Activated CD4-positive, CD25-positive, alpha-beta regulatory T cell treated with anti-CD3 and anti-CD28 coated beads, Interleukin-2, amount 50 U/mL, for 24 hours (primary cell): ENCODE data around the gene NRF1.
"Not testable (repeated sequence)": the region's sequence is repeated elsewhere in the genome, so short reads cannot be mapped to it uniquely, and the experiment has no call there.

Experiments used
- ATAC-seq, 2 donors: fragments of 150-1000 bp; cut with Tn5 transposase; one replicate each; pipeline ENCODE4 v1.10.0; 2021; ENCODE audit warnings: mild to moderate bottlenecking in 1 of 2, moderate library complexity in 1 of 2

NRF1 gene

DNA sequence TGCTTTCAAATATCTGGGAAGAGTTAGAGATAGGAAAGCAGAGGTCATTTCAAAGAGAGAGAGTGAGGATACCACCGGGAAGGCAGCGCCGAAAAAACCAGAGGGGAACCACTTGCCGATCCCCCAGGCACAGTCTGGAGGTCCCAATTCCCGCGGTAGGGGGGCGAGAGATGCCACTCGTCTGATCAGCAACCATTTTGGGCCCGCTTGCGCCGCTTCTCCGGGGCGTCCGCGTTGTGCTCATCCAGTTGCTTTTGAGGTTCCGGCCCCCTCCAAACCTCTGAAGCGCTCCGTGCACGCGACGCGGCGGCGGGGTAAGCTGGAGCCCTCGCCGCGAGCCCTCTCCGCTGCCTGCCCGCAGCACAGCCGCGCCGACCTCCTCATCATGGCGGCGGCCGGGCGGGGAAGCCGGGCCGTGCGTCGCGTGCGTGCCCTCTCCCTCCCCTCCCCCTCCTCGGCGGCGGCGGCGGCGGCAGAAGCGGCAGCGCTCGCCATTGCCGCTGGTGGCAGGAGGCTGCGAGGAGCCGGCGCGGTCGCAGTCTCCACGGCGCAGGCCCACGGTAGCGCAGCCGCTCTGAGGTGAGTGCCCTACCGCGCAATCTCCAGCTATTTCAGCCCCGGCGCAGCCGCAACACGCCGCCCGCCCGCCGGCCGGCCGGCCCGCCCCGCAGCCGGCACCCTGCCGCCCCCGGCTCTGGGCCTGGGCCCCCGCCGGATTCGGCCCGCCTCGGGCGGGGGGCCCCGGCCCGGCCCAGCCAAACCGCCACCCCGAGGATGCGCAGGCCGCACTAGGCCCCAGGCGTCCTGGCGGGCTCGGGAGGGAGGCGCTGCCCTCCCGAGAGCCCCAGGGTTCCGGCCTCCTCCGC lies at the start of gene NRF1:
Gene NRF1 (plus strand): TSS at position 475 of the 866 bp plus-strand sequence. CDS start 45,632 bp downstream, outside the sequence.
- peak; percentile 88 to 90 for ATAC-seq

DNA sequence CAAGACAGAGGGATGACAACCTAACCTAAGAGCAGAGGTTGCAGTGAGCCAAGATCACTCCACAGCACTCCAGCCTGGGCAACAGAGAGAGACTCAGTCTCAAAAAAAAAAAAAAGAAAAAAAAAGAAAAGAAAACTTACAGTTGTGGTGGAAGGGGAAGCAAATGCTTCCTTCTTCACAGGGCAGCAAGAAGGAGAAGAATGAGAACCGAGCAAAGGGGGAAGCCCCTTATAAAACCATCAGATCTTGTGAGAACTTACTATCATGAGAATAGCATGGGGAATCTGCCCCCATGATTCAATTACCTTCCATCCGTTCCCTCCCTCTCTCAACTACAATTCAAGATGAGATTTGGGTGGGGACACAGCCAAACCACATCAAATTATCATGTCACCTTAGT lies 45.2 kb upstream of the NRF1 start:
- not testable (repeated sequence) for ATAC-seq

DNA sequence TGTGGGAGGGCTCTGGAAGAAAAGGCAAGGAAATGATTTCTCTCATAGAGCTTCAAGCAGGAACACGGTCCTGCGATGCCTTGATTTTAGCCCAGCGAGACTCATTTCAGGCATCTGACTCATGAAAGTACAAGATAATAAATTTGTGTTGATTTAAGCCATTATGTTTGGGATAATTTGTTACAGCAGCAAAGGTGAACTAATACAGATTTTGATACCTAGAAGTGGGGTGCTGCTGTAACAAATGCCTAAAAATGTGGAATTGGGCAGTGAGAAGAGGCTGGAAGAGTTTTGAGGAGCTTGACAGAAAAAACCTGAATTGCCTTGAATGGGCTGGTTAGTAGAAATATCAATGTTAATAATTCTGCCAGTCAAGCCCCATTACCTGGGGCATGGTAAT lies 44.1 kb upstream of the NRF1 start:
- no peak for ATAC-seq

DNA sequence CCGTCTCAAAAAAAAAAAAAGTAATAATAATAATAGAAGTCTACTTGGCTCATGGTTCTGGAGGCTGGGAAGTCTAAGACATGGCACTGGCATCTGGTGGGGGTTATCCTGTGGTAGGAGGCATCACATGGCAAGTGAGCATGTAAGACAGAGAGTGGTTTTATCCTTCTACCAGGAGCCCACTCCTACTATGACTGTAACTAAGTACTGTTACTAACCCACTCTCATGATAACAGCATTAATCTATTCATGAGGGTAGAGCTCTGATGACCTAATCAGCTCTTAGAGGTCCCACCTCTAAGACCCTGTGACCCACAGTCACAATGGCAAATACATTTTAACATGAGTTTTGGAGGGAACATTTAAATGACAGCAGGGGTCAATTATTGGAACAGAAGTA lies 43.3 kb upstream of the NRF1 start:
- no peak for ATAC-seq

DNA sequence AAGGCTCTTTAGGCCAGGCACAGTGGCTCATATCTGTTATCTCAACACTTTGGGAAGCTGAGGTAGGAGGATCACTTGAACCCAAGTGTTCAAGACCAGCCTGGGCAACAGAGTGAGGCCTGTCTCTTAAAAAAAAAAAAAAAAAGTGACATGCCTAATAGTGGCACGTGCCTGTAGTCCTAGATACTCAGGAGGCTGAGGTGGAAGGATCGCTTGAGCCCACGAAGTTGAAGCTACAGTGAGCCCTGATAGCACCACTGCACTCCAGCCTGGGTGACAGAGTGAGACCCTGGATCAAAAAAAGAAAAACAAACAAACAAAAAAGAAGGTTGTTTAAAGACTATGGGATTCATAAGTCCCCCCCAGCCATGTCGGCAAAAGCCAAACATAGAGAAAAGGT lies 42.2 kb upstream of the NRF1 start:
- ATAC-seq: no peak

DNA sequence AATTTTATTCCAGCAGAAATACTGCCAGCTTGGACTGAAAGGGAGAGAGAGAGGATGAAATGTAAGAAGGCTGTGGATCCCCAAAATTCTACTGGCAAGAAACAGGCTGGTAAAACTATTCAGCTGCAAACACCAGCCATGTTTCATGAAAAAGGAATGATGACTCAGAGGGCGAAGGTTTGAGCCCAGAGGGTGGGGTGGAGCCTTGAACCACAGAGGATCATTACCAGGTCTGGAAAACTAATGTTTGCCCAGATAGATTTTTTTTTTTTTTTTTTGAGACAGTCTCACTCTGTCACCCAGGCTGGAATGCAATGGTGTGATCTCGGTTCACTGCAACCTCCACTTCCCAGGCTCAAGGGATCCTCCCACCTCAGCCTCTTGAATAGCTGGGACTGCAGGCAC lies 41.7 kb upstream of the NRF1 start:
- ATAC-seq: no peak

DNA sequence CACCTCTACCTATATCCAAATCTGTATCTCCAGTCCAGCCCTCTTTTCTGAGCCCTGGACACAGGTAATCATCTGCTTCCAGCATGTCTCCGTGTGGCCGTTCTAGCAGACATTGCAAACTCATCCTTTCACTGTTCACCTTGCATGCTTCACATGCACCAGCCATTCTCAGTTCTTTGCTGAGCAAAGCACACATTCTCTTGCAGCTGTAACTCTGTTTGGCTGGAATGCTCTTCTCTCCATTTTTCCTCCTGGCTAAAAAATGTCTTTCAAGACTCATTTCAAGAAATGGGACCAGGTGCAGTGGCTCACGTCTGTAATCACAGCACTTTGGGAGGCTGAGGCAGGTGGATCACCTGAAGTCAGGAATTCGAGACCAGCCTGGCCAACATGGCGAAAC lies 40.3 kb upstream of the NRF1 start:
- ATAC-seq: no peak

DNA sequence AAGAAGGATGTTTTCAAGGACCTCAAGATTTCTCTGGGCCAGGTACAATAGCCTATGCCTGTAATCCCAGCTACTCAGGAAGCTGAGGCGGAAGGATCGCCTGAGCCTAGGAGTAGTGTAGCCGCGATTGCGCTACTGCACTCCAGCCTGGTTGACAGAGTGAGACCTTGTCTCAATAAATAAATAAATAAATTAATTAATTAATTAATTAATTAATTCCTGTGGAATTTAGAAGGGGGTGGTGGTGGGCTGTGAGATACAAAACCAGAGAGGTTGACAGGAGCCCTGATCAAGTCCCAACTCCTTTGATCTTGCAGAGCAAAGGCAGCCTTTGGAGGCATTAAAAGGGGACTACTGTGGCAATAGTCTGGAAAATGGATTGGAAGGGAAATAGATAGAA lies 39.3 kb upstream of the NRF1 start:
- no peak for ATAC-seq

DNA sequence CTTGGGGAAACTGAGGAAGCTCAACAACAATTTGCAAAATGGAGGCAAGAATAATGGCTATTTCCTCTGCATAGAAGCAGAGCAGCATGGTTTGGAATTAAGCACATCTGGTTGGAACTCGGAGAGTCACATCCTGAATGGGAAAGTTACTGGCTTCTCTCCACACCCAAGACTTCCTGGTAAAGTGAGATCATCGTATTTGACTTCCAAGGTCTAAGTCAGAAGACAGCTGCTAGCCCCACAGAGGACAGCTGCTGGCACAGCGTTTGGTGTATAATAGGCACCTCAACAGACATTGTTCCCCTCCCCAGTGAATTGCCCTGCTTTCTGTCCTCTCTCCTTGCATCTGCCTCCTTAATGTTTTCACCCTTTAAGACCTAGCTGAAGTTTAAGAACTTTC lies 37.0 kb upstream of the NRF1 start:
- ATAC-seq: no peak

DNA sequence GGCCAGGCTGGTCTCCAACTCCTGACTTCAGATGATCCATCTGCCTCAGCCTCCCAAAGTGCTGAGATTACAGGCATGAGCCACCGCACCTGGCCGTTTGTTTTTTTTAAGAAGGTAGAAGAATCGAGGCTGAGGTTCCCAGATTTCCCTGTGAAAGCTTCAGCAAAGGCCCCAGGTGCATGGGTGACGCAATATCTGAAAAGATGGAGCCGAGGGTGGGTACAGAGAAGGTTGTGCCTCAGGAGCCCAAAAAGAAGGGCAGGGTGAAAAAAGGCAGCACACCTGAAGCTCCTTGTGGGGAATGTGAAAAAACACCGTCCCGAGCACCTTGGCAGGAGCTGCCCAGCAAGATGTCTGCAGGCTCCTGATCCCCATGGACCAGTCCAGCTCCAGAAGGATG lies 35.8 kb upstream of the NRF1 start:
- no peak for ATAC-seq

DNA sequence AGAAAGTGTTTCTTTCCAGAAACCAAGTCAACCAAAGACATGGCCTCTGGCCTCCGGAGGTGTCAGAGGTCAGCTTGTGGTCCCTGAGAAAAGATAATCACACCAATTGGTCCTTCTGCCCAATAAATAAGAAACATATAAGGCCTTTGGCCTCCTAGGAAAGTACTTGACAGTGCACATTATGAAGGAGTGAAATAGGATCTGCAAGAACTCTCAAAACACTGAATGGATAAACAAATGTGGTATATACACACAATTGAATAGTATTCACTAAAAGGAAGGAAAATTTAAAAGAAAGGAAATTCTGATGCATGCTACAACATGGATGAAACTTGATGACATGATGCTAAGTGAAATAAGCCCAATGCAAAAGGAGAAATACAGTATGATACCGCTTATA lies 35.4 kb upstream of the NRF1 start:
- ATAC-seq: no peak

DNA sequence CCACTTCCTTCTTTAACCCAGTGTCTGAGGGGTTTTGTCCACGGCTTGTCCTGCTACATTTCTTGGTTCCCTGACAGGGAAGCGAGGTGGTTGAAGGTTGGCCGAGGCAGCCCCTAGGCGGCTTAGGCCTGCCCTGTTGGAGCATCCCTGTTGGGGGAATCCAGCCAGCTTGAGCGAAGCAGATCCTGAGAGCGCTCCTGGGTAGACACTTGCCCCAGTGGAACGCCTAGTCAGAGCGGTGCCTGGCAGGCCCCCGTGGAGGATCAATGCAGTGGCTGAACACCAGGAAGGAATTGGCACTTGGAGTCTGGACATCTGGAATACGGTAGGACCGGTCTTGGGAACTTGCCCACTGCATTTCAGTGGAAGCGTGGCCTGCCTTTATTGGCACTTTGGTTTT lies 32.7 kb upstream of the NRF1 start:
- no peak for ATAC-seq

DNA sequence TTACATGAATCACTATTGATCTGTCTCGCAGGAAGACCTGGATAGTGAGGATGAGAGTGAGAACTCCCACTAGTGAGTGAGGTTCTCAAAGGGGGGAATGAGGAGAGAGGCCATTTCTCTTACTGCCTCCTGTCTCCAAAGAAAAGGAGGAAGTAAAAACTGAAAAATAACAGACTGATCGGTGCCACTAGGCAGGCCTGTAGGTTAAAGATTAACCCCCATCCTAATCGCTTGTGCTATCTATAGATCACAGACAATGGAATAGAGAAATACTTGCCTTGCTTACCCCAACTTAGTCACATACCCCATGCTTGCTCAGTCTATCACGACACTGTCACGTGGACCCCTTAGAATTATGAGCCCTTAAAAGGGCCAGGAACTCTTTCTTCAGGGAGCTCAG lies 25.3 kb upstream of the NRF1 start:
- not testable (repeated sequence) for ATAC-seq

DNA sequence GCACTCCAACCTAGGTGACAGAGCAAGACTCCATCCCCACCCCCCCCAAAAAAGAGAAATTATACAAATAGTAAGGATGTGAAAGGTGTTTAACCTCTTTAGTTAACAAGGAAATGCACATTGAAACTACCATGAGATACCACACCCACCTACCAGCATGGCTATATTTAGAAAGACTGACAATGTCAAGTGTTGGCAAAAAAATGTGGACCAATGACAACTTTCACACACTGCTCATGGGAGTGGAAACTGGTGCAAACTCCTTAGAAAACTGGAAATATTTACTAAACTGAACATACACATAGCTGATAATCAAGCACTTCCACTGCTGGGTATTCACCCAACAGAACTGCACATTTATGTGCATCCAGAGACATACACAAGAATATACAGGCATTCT lies 23.3 kb upstream of the NRF1 start:
- ATAC-seq: no peak

DNA sequence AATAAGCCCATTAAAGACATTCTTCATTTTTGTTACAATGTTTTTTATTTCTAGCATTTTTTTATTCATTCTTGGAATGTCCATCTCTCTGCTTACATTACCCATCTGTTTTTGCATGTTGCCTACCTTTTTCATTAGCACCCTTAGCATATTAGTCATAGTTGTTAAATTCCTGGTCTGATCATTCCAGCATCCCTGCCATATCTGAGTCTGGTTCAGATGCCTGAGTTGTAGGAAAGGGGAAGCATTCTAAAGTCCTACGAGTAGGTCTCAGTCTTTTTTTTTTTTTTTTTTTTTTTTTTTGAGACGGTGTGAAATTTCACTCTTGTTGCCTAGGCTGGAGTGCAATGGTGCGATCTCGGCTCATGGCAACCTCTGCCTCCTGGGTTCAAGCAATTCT lies 19.7 kb upstream of the NRF1 start:
- ATAC-seq: no peak

DNA sequence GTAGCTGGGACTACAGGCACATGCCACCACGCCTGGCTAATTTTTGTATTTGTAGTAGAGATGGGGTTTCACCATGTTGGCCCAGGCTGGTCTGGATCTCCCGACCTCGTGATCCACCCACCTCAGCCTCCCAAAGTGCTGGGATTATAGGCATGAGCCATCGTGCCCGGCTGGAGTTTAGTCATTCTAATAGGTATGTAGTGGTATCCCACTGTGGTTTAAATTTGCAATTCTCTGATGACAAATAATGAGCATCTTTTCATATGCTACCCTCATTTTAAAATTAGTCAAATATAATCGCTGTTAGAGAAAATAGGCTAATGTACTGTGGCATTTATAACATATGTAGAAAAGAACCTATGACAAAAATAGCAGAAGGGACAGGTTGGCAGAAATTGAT lies 15.1 kb upstream of the NRF1 start:
- not testable (repeated sequence) for ATAC-seq

DNA sequence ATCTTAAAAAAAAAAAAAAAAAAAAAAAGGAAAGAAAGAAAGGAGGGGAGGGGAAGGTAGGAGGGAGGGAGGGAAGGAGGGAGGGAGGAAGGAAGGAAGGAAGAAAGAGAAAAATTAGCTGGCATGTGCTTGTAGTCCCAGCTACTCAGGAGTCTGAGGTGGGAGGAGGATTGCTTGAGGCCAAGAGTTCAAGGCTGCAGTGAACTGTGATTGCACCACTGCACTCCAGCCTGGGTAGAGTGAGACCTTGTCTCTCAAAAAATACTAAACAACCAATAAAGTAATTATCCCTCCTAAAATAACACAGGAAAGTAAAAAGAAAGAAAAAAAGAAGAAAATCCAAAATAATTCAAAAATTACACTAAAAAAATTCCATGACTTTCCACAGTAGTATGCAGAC lies 13.8 kb upstream of the NRF1 start:
- no peak for ATAC-seq

DNA sequence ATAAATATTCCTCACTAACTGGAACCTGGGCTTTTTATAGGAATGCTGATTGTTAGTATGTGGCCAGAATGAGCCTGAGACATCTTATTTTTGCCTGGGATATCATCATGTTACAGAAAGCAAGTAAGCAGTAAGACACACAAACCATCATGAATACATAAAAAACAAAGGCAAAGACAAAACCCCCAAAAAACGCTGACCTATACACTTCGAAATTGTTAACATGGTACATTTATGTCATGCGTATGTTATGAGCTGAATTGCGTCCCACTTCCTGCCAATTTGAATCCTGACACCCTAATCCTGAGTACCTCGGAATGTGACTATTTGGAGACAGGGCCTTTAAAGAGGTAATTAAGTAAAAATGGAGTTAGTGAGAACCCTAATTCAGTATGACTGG lies 12.3 kb upstream of the NRF1 start:
- no peak for ATAC-seq

DNA sequence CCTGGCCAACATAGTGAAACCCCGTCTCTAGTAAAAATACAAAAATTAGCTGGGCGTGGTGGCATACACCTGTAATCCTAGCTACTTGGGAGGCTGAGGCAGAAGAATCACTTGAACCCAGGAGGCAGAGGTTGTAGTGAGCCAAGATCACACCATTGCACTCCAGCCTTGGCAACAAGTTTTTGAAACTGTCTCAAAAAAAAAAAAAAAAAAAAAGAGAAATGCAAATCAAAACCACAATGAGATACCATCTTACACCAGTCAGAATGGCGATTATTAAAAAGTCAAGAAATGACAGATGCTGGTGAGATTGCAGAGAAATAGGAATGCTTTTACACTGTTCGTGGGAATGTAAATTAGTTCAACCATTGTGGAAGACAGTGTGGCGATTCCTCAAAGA lies 7.9 kb upstream of the NRF1 start:
- ATAC-seq: peak; percentile 58 to 61

DNA sequence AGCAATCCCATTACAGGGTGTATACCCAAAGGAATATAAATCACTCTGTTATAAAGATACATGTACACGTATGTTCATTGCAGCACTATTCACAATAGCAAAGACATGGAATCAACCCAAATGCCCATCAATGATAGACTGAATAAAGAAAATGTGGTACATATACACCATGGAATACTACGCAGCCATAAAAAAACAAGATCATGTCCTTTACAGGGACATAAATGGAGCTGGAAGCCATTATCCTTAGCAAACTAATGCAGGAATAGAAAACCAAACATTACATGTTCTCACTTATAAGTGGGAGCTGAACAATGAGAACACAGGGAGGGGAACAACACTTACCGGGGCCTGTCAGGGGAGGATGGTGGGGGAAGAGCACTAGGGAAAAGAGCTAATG lies 7.5 kb upstream of the NRF1 start:
- not testable (repeated sequence) for ATAC-seq

DNA sequence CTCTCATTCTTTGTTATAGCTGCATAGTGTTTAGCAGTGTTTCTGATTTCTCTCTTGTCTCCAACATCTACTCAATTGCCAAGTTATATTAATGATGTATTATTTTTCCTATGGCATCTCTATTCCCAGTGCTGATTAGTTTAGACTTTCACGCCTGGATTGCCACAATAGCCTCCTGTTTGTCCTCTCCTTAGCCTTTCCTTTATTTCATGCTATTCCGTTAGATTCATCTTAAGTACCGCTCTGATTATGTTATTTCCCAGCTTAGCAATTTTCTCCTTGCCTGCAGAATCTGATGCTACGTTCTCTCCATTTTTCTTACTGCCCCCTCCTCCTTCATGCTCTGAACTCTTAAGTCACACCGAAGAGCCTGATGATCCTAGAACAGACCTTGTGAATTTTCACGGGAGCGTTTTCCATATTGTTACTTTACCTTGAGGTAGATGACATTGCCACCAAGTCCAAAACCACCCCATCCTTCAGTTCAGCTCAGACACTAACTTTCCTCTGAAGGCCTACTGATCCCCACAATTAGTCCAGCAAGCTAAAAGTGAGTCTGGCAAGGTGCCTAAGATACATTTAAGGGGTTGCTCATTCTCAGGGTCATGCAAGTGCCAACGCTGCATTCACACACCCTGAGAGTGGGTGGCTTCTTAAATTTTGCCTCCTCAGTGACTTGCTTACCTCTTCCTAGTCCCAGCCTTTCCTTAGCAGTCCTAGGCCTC lies 6.6 kb upstream of the NRF1 start:
- no peak for ATAC-seq

DNA sequence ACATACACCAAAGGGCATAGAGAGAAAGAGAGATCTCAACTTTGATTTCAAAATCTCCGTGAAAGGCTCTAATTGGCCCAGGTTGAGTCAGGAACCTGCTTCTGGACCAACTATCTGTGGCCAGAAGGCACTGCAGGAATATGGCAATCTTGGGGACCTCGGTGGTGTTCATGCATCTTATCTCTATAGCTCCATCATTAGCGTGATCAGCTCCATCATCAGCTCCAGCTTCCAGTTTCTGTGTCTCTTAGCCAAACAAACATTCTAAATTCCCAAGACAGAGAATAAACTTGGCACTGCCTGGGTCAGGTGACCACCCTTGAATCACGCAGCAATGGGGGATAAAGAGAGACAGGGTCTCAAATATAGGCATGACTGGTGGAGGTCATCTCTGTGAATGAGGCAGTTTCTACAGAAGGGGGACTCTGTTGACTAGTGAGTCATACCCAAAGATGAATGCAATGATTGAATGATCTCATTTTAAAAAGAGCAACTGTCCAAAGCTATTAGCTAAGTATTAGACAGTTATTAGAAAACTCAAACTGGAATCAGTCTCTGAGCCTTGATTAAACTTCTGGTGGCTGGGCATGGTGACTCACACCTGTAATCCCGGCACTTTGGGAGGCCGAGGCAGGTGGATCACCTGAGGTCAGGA lies 5.4 kb upstream of the NRF1 start:
- no peak for ATAC-seq

DNA sequence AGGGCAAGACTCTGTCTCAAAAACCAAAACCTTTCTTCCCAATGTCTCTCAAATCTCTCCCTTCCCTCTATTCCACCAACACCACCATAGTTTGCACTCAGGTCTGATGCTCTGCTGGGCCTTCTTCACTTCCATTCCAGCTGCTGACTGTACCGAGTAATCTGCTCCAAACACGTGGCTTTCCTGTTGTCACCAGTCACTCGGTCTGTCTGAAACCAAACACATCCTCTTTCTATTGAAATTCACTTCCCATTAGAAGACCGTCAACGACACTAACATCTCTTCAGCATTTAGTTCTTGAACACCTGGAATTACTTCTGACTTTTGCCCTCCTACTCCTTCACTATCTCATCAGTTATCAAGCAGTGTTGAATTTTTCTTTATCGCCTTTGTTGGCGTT lies 4.7 kb upstream of the NRF1 start:
- no peak for ATAC-seq
